GM20000 (cell line): ENCODE results near the gene CATSPERE.
"Not testable (repeated sequence)": the region's sequence is repeated elsewhere in the genome, so short reads cannot be mapped to it uniquely, and the experiment has no call there.

Experiments used
- DNase-seq: peaks from one replicate; pipeline ENCODE4 v3.0.0; 2012; ENCODE audit warnings: low spot score
- CTCF ChIP-seq: IDR thresholded peaks from 2 replicates; pipeline ENCODE4 v1.5.1; 2012; ENCODE audit warnings: mild to moderate bottlenecking, control low read depth; ENCODE audit errors: extremely low read depth, missing control alignments

CATSPERE gene

GRCh38 chr1:244657421-244657820 is 196.3 kb downstream of the CATSPERE start:
- no peak for TF ChIP-seq CTCF
- no peak for DNase-seq

- no peak for TF ChIP-seq CTCF
- DNase-seq = no peak
Measured at GRCh38 chr1:244659694-244660093, 198.6 kb downstream of the CATSPERE start.

GRCh38 chr1:244660595-244660994 is 199.5 kb downstream of the CATSPERE start:
- TF ChIP-seq CTCF = no peak
- DNase-seq = no peak

- DNase-seq = not testable (repeated sequence)
Measured at GRCh38 chr1:244661569-244662312, 200.7 kb downstream of the CATSPERE start.

- no peak for DNase-seq
- no peak for TF ChIP-seq CTCF
Measured at GRCh38 chr1:244662599-244662998, 201.5 kb downstream of the CATSPERE start.

GRCh38 chr1:244664353-244664752 is 203.3 kb downstream of the CATSPERE start:
- TF ChIP-seq CTCF = no peak
- no peak for DNase-seq

- peak; percentile 22 for DNase-seq
Measured at GRCh38 chr1:244665771-244666217, 204.7 kb downstream of the CATSPERE start.

GRCh38 chr1:244666672-244667418 is 205.8 kb downstream of the CATSPERE start:
- DNase-seq = not testable (repeated sequence)

More at GRCh38 chr1:244665771-244666217, 204.7 kb downstream of the CATSPERE start:
- no peak for TF ChIP-seq CTCF
